Fibroblast of skin of right quadriceps (primary cell): ENCODE data around the gene C14orf119.
"Not testable (repeated sequence)": the region's sequence is repeated elsewhere in the genome, so short reads cannot be mapped to it uniquely, and the experiment has no call there.

ENCODE experiments used
- DNase-seq: peaks from one replicate; pipeline ENCODE4 v3.0.0-alpha.2; 2013

C14orf119 gene

DNA sequence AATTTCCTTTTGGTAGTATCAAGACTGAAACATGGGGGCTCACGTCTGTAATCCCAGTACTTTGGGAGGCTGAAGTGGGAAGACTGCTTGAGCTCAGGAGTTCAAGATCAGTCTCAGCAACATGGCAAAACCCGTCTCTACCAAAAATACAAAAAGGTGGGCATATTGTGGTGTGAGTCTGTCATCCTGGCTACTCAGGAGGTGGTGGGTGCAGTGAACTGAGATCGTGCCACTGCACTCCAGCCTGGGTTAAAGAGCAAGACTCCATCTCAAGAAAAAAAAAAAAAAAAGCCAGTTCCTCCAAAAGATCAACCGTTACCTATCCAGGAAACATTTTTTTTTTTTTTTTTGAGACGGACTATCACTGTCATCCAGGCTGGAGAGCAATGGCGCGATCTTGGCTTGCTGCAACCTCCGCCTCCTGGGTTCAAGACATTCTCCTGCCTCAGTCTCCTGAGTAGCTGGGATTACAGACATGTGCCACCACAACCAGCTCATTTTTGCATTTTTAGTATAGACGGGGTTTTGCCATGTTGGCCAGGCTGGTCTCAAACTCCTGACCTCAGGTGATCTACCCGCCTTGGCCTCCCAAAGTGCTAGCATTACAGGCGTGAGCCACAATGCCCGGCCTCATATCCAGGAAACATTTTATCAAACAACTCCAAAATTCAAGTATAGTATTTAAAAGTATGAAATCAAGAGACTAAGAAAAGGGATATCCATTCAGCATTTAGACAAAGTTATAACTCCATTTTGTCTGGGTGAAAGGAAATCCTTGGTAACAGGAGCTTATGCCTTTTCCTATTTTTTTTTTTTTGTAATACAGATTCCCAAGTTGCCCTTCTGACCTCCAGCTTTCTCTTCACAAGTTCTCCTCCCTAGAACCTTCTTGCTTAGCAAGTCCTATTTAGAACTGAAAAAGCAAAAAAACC lies 3.7 kb upstream of the C14orf119 start:
- no peak for DNase-seq

- no peak for DNase-seq
Observed at GRCh38 chr14:23093104-23093503, 2.2 kb upstream of the C14orf119 start.

DNA sequence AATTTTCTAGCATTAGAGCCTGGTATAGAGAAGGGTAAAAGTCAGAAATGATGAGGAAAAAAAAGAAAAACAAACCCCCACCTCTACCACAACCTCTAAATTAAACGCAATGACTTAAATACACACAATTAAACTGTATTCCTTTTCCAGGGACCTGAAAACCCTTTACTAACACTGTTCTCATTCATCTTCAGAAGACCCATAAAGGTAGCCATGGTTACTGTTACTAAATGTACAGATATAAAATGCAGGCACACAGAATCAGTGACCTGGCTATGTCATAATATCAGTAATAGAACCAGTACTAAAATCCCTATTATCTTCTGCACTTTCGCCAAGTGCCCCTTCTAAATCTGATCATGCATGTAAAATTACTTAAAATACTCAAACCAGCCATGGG lies 1.8 kb upstream of the C14orf119 start:
- DNase-seq = no peak

- no peak for DNase-seq
Observed at GRCh38 chr14:23093991-23094665, 1.2 kb upstream of the C14orf119 start.

- peak; percentile 90 for DNase-seq
Observed at GRCh38 chr14:23094666-23095195, 574 bp upstream of the C14orf119 start, which contains the start of gene ACIN1. TSS of gene ACIN1 (minus strand) at chr14:23095136. CDS start at chr14:23095112, 24 bp downstream.

DNA sequence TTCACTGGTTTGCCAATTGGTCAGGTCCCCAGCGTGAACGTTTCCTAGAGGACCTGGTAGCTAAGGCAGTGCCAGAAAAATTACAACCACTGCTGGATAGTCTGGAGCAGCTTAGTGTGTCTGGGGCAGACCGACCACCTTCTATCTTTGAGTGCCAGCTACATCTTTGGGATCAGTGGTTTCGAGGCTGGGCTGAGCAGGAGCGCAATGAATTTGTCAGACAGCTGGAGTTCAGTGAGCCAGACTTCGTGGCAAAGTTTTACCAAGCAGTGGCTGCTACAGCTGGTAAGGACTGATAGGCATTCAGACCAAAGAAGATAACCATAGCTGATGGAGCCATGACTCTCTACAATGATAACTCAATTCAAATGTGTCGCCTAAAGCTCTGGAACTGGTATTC lies 2.5 kb downstream of the C14orf119 start:
- no peak for DNase-seq

DNA sequence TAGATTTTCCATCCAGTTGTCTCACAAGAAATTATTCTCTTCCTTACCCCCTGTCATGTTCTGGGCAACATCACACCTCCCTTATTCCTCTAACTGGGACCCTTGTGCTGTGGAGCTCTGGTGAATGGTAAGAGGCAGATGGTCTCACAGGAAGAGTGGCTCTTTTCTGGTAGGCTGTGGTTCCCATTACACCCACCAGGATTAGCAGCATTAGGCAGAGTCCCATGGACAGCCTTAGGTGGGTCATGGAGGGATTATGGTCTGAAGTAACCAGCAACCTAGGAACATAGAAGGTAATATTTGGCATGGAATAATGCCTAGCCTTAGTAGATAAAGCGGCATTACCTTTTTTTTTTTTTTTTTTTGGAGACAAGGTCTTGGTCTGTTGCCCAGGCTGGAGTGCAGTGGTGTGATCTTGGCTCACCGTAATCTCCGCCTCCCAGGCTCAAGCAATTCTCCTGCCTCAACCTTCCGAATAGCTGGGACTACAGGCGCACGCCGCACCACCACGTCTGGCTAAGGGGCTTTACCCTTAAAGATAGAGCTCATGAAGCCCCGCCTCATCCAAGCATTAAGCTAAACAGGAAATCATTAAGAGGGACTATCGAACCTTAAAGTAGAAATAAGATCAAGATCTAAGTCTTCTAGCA lies 4.0 kb downstream of the C14orf119 start:
- no peak for DNase-seq

DNA sequence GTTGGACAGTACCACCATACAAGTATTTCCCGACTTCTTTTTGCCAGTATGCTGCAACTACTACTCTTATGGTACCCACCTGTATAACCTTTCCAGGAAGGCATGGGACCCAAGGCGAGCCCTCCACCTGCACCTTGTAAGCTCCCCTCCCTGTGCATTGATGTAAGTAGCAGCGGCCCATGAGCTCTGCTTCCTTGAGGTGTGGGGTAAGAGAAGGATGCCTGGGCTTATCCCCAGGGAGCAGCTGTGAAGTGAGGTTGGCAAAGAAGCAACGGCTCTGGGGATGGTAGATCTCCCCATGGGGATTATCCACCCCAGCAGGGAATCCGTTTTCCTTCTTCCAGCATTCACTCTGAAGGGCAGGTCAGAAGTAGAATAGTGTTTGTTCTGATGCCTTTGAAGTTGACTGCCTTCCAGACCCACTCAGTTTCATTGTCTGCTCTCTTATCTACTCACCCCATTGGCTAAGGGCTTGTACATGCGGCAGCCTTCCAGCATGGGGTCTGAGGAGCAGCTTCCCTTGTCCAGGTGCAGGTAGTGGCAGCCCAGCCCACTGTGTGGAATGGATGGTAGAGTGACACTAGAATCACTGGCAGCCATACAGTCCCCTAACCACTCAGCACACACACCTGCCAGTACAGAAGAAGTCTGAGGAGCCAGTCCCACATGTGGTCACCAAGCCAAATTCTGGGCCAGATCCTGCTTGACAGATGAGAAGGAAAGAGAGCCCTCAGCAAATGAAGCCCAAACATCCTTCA lies 6.1 kb downstream of the C14orf119 start:
- no peak for DNase-seq

GRCh38 chr14:23101986-23102625 lies 6.8 kb downstream of the C14orf119 start:
- DNase-seq = no peak

- DNase-seq = no peak
Observed at GRCh38 chr14:23102801-23103200, 7.5 kb downstream of the C14orf119 start.

GRCh38 chr14:23103581-23103980 lies 8.3 kb downstream of the C14orf119 start:
- DNase-seq = no peak

- no peak for DNase-seq
Observed at GRCh38 chr14:23104070-23104590, 8.8 kb downstream of the C14orf119 start.

- DNase-seq = no peak
Observed at GRCh38 chr14:23104591-23105347, 9.5 kb downstream of the C14orf119 start, which contains the start of gene CIROP. TSS of gene CIROP (minus strand) at chr14:23104989. CDS start at chr14:23104920, 69 bp downstream.

GRCh38 chr14:23105348-23105824 lies 10.1 kb downstream of the C14orf119 start:
- no peak for DNase-seq

- no peak for DNase-seq
Observed at GRCh38 chr14:23106747-23107045, 11.4 kb downstream of the C14orf119 start.

DNA sequence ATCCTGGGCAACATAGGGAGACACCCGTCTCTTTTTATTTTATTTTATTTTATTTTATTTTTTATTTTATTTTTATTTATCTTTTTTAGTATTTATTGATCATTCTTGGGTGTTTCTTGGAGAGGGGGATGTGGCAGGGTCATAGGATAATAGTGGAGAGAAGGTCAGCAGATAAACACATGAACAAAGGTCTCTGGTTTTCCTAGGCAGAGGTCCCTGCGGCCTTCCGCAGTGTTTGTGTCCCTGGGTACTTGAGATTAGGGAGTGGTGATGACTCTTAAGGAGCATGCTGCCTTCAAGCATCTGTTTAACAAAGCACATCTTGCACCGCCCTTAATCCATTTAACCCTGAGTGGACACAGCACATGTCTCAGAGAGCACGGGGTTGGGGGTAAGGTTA lies 12.3 kb downstream of the C14orf119 start:
- DNase-seq = not testable (repeated sequence)

- not testable (repeated sequence) for DNase-seq
Observed at GRCh38 chr14:23108169-23108568, 12.9 kb downstream of the C14orf119 start.

GRCh38 chr14:23109769-23110168 lies 14.5 kb downstream of the C14orf119 start:
- DNase-seq = no peak

DNA sequence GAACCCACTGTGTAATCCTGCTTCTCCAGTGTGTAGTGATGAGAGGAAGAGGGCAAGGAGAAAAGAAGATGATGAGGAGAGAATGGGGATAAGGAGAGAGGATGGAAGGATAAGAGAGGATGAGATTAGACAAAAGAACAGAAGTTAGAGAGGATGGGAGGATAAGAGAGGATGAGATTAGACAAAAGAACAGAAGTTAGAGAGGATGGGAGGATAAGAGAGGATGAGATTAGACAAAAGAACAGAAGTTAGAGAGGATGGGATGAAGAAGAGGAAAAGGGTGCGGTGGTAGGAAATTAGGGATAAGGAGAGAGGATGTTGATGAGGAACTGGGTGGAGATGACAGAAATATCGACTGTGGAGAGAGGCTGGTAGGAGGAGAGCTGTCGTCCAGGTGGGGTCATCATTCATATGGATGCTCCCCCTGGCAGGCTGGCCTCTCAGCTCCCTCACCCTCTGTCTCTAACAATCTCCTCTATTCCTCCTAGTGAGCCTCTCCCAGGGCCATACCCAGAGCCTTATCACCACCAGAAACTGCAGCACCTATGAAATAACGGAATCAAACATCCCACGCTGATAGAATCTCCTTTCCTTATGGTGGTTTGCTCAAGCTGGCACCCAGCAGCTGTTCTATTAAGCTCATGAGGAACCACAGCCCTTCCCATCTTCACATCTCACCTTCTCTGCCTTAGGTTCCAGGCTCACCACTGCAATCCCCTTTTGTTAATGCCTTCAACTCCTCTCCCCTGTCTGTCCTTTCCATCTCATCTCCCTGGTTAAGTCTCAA lies 15.5 kb downstream of the C14orf119 start:
- no peak for DNase-seq
